ENCODE data around the gene SDF4.

DNA sequence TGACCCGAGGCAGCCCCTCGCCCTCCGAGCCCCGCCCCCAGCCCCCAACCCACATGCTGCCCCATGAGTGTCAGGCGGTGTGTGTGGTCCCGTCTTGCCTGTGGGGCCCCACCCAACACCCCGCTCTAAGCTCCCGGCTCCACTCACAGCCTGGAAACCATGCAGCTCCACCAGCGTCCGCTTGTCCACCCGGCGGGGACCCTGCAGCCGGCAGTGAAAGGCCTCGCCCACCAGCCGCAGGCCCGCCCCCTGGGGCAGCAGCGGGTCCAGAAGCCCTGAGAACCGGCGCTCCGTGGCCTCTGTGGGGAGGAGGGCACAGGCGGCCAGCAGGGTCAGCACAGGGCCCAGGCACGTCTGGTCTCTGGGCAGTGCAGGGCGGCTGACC is 12.0 kb upstream of the SDF4 start:
- TF ChIP-seq, protein P1, sequence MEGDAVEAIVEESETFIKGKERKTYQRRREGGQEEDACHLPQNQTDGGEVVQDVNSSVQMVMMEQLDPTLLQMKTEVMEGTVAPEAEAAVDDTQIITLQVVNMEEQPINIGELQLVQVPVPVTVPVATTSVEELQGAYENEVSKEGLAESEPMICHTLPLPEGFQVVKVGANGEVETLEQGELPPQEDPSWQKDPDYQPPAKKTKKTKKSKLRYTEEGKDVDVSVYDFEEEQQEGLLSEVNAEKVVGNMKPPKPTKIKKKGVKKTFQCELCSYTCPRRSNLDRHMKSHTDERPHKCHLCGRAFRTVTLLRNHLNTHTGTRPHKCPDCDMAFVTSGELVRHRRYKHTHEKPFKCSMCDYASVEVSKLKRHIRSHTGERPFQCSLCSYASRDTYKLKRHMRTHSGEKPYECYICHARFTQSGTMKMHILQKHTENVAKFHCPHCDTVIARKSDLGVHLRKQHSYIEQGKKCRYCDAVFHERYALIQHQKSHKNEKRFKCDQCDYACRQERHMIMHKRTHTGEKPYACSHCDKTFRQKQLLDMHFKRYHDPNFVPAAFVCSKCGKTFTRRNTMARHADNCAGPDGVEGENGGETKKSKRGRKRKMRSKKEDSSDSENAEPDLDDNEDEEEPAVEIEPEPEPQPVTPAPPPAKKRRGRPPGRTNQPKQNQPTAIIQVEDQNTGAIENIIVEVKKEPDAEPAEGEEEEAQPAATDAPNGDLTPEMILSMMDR (IDR thresholded peaks at IDR 0.05) = no peak
- TF ChIP-seq POLR2A (IDR thresholded peaks at IDR 0.05) = no peak
